A549 (cell line): Measurements from ENCODE around the gene PPP1R9B. TPM values are rescaled to one million over a fixed set of nuclear protein-coding genes. Genes with fewer than 3 reads are reported as not detected.
A peak's percentile ranks its signal among the peaks of the same experiment; 100 is the strongest.

ENCODE experiments used
- ATAC-seq, 2 experiments: fragments of 200-7000 bp in 1 of 2; fragments of >200 bp in 1 of 2; cut with Nextera tagmentation in 1 of 2; cut with Tn5 transposase in 1 of 2; 3 replicates each; pipeline versions ENCODE4 v1.8.0 to v1.9.1; 2018 to 2020; ENCODE audit warnings: mild to moderate bottlenecking in 1 of 2, moderate library complexity in 1 of 2
- CTCF ChIA-PET: fragments of 300-600 bp; sonication (Branson Sonifier 250); formaldehyde crosslinking; extraction: SDS; loops from one replicate; lab custom pipeline; 2021; ENCODE audit warnings: antibody characterized with exemption, inconsistent platforms; lab: Yijun Ruan, JAX
- POLR2A ChIA-PET: fragments of 350-600 bp; formaldehyde crosslinking; extraction: SDS; loops from one replicate; lab custom pipeline; 2021; ENCODE audit warnings: antibody characterized with exemption, inconsistent platforms; lab: Yijun Ruan, JAX
- DNase-seq, 2 experiments: peaks; one replicate each; pipeline versions ENCODE4 v3.0.0 to v3.0.0-alpha.2; 2011 to 2016; ENCODE audit warnings: low read depth in 1 of 2, low spot score in 1 of 2
- FAIRE-seq: peaks from 2 replicates; lab custom pipeline; 2011; peaks lifted over from hg19 to GRCh38; lab: Jason Lieb, UNC
- H3K27ac ChIP-seq, 2 experiments: fragments of >200 bp; sonication (Bioruptor Twin); formaldehyde crosslinking; 3 replicates each; pipeline ENCODE4 v1.5.1; 2016 to 2017
- H3K4me1 ChIP-seq: fragments of >200 bp; sonication (Bioruptor Twin); formaldehyde crosslinking; 3 replicates; pipeline ENCODE4 v1.6.1; 2016
- H3K4me2 ChIP-seq: fragments of >200 bp; sonication (Bioruptor Twin); formaldehyde crosslinking; 3 replicates; pipeline ENCODE4 v1.6.1; 2016
- H3K4me3 ChIP-seq: fragments of >200 bp; sonication (Bioruptor Twin); formaldehyde crosslinking; 3 replicates; pipeline ENCODE4 v1.5.1; 2016
- H3K9me3 ChIP-seq: fragments of >200 bp; sonication (Bioruptor Twin); formaldehyde crosslinking; 3 replicates; pipeline ENCODE4 v1.6.1; 2016
- CHD4 ChIP-seq: fragments of 200-600 bp; sonication (generic); IDR thresholded peaks from 2 replicates; pipeline ENCODE4 v1.6.1; 2016; ENCODE audit warnings: antibody characterized with exemption, mild to moderate bottlenecking, borderline replicate concordance
- EHF ChIP-seq: fragments of 250-450 bp; sonication (Bioruptor Pico); IDR thresholded peaks from 2 replicates; pipeline ENCODE4 v1.5.0; 2020; ENCODE audit warnings: mild to moderate bottlenecking
- EHMT2 ChIP-seq: fragments of 200-600 bp; sonication (generic); IDR thresholded peaks from 2 replicates; pipeline ENCODE4 v1.6.1; 2016; ENCODE audit warnings: antibody characterized with exemption, low read depth, mild to moderate bottlenecking, moderate library complexity
- EP300 ChIP-seq, 2 experiments: fragments of >200 bp; sonication (Bioruptor Twin); formaldehyde crosslinking; IDR thresholded peaks; 2 replicates in 1 of 2; 3 replicates in 1 of 2; pipeline ENCODE4 v1.6.1; 2016 to 2017
- FOSL2 ChIP-seq, 2 experiments: fragments of 450-650 bp in 1 of 2; fragments of >200 bp in 1 of 2; sonication (Bioruptor Twin) in 1 of 2; formaldehyde crosslinking; IDR thresholded peaks; 2 replicates each; pipeline versions ENCODE4 v1.5.0 to v1.6.1; 2016 to 2020; ENCODE audit warnings: mild to moderate bottlenecking in 1 of 2, moderate library complexity in 1 of 2
- HDAC2 ChIP-seq: fragments of 200-600 bp; sonication (generic); IDR thresholded peaks from 2 replicates; pipeline ENCODE4 v1.6.1; 2016
- HEYL ChIP-seq: fragments of 250-450 bp; sonication (Bioruptor Pico); IDR thresholded peaks from 2 replicates; pipeline ENCODE4 v1.8.0; 2021; ENCODE audit warnings: mild to moderate bottlenecking, moderate library complexity
- HOXA7 ChIP-seq: fragments of 250-450 bp; sonication (Bioruptor Pico); IDR thresholded peaks from 2 replicates; pipeline ENCODE4 v1.5.0; 2020; ENCODE audit warnings: mild to moderate bottlenecking, moderate library complexity
- HOXB13 ChIP-seq: fragments of 250-450 bp; sonication (Bioruptor Pico); IDR thresholded peaks from 2 replicates; pipeline ENCODE4 v1.5.0; 2020; ENCODE audit warnings: low read depth, mild to moderate bottlenecking, moderate library complexity
- HOXB5 ChIP-seq: fragments of 250-450 bp; sonication (Bioruptor Pico); IDR thresholded peaks from 2 replicates; pipeline ENCODE4 v1.5.0; 2020; ENCODE audit warnings: mild to moderate bottlenecking, moderate library complexity
- JUNB ChIP-seq: fragments of >200 bp; sonication (Bioruptor Twin); formaldehyde crosslinking; IDR thresholded peaks from 2 replicates; pipeline ENCODE4 v1.6.1; 2016
- KDM5A ChIP-seq: fragments of 200-600 bp; sonication (generic); IDR thresholded peaks from 2 replicates; pipeline ENCODE4 v1.6.1; 2016; ENCODE audit warnings: antibody characterized with exemption, mild to moderate bottlenecking
- MYC ChIP-seq: IDR thresholded peaks from 2 replicates; pipeline ENCODE4 v1.6.1; 2012; ENCODE audit warnings: mild to moderate bottlenecking, inconsistent platforms, low read length, improper control_type of control experiment, borderline replicate concordance
- NFE2L2 ChIP-seq: fragments of 150-350 bp; conservative IDR thresholded peaks from 2 replicates; pipeline ENCODE4 v1.6.1; 2014; ENCODE audit warnings: low read length
- NR3C1 ChIP-seq: fragments of >200 bp; sonication (Bioruptor Twin); formaldehyde crosslinking; IDR thresholded peaks from 3 replicates; pipeline ENCODE4 v1.6.1; 2017
- PHF8 ChIP-seq: fragments of 200-600 bp; sonication (generic); IDR thresholded peaks from 2 replicates; pipeline ENCODE4 v1.6.1; 2016; ENCODE audit warnings: low read depth, mild to moderate bottlenecking, antibody characterized with exemption, moderate library complexity, borderline replicate concordance
- POLR2A ChIP-seq: IDR thresholded peaks from 2 replicates; pipeline ENCODE4 v1.6.1; 2012; ENCODE audit warnings: mild to moderate bottlenecking, low read length
- RARB ChIP-seq: fragments of 250-450 bp; sonication (Bioruptor Pico); IDR thresholded peaks from 2 replicates; pipeline ENCODE4 v1.8.0; 2021; ENCODE audit warnings: mild to moderate bottlenecking, moderate library complexity
- RNF2 ChIP-seq: fragments of 200-600 bp; sonication (generic); IDR thresholded peaks from 2 replicates; pipeline ENCODE4 v1.6.1; 2016; ENCODE audit warnings: low read depth, mild to moderate bottlenecking, antibody characterized with exemption, moderate library complexity, borderline replicate concordance
- SMC3 ChIP-seq: fragments of >200 bp; sonication (Bioruptor Twin); formaldehyde crosslinking; IDR thresholded peaks from 3 replicates; pipeline ENCODE4 v1.6.1; 2018; ENCODE audit warnings: inconsistent platforms
- TFCP2L1 ChIP-seq: fragments of 250-450 bp; sonication (Bioruptor Pico); IDR thresholded peaks from 2 replicates; pipeline ENCODE4 v1.5.0; 2021; ENCODE audit warnings: mild to moderate bottlenecking
- TP53 ChIP-seq: fragments of 250-450 bp; sonication (Bioruptor Pico); IDR thresholded peaks from 2 replicates; pipeline ENCODE4 v1.5.0; 2021; ENCODE audit warnings: mild to moderate bottlenecking, moderate library complexity
- ZC3H11A ChIP-seq: fragments of 450-650 bp; IDR thresholded peaks from 2 replicates; pipeline ENCODE4 v1.6.1; 2014; ENCODE audit warnings: antibody characterized with exemption, mild to moderate bottlenecking
- WGBS: methylation state at CpG from one replicate; pipeline ENCODE4 v1.1.6; 2017; ENCODE audit errors: missing lambda C conversion rate; 5-methylcytosine and 5-hydroxymethylcytosine counted together
- polyA plus RNA-seq, 4 experiments: library from polyadenylated mRNA; depleted of rRNA in 3 of 4; stranded (reverse); fragments of >200 nt; fragmentation: RNase III in 1 of 4; extraction: RNeasy Plus Mini Kit Qiagen cat#74134 plus additional on column Dnase treatment in 1 of 4; gene quantifications; 2 replicates in 3 of 4; 3 replicates in 1 of 4; pipeline ENCODE4 v1.2.3, GENCODE V29; 2011 to 2017
- TF ChIP-seq, protein P1 (sequence below): IDR thresholded peaks from 2 replicates; pipeline ENCODE4 v1.6.1; 2012
- TF ChIP-seq, protein P2 (sequence below): fragments of 150-350 bp; IDR thresholded peaks from 2 replicates; pipeline ENCODE4 v1.6.1; 2014; ENCODE audit warnings: low read depth, mild to moderate bottlenecking, low read length
- TF ChIP-seq, protein P3 (sequence below): fragments of >200 bp; sonication (Bioruptor Twin); formaldehyde crosslinking; IDR thresholded peaks from 2 replicates; pipeline ENCODE4 v1.6.1; 2016
- TF ChIP-seq, protein P4 (sequence below): fragments of 200-600 bp; sonication (generic); IDR thresholded peaks from 2 replicates; pipeline ENCODE4 v1.6.1; 2016; ENCODE audit warnings: antibody characterized with exemption, mild to moderate bottlenecking, moderate library complexity
- TF ChIP-seq, protein P5 (sequence below): fragments of >200 bp; sonication (Bioruptor Twin); formaldehyde crosslinking; IDR thresholded peaks from 3 replicates; pipeline ENCODE4 v1.5.1; 2016
- TF ChIP-seq, protein P6 (sequence below): IDR thresholded peaks from 2 replicates; pipeline ENCODE4 v1.6.1; 2012; ENCODE audit warnings: low read depth, borderline replicate concordance
- TF ChIP-seq, protein P7 (sequence below): fragments of 250-450 bp; sonication (Bioruptor Pico); IDR thresholded peaks from 2 replicates; pipeline ENCODE4 v1.5.0; 2021; ENCODE audit warnings: mild to moderate bottlenecking, moderate library complexity, borderline replicate concordance

The PPP1R9B gene
- polyA plus RNA-seq, 2 of the 4 experiments (the other 2 are of a cell fraction), result 22.0 to 40.6 TPM

DNA sequence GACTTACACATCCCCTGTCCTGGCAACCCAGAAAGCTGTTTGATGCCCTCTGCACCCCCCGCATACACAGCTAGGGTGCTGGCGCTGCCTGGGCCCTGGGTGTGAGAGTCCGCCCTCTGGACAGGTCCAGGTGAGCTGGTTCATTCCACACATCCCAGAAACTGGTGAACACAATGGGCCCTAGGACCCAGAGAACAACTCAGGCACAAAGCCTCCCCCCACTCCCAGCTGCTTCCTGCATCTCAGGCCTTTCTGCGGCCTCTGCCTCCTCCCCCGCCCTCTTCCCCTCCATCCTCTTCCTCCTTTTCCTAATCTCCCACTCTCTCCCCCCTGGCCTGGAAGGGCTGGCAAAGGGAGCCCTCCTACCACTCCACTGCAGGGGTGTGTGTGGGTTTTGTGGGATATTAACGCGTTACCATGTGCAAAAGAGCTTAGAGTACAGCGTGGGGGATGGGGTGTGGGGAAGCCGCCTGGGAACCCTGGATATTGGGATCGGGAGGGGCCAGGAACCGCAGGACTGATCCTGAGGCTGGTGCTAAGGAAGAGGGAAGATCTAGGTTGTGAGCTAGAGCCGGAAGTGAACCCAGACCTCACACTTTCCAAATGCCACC is 1.6 kb upstream of the PPP1R9B start:
- no peak for FAIRE-seq
- peaks cover 41% of the 10 kb centered on the region for H3K4me1 ChIP-seq
- peak; percentile 96 to 99 for DNase-seq
- peak overlapping the region; percentile 86 for H3K4me3 ChIP-seq
- 3% methylated on average over 12 of the region's 12 CpGs for WGBS
- ChIA-PET POLR2A (interaction anchor here (0.5 to 2.2 kb wide), 13 partner anchors 9 to 328 kb away, joined by 3 to 21 read pairs (median 3); partner anchors contain the start of genes PDK2 and SGCA), CTCF (interaction anchor here (0.6 to 60.2 kb wide), 18 partner anchors 9 to 210 kb away, joined by 3 to 1356 read pairs (median 4); partner anchors contain the start of genes PDK2 and SGCA)
- peak overlapping the region; percentile 95 for H3K4me2 ChIP-seq
- H3K9me3 ChIP-seq, result no peaks in the 10 kb centered on the region
- peak; percentile 75 to 85 for ATAC-seq
- H3K27ac ChIP-seq, result peak overlapping the region; percentile 96 to 98
- no peak for TF ChIP-seq HOXA7
- TF ChIP-seq EHMT2, result no peak
- TF ChIP-seq PHF8, result peak; percentile 50; the same call in 1 of the 2 replicates
- TF ChIP-seq, protein P1, sequence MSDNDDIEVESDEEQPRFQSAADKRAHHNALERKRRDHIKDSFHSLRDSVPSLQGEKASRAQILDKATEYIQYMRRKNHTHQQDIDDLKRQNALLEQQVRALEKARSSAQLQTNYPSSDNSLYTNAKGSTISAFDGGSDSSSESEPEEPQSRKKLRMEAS, result peak; percentile 79
- TF ChIP-seq HOXB5 (CRISPR knock-in tag), result peak; percentile 40; the same call in 1 of the 2 replicates
- TF ChIP-seq TP53, result no peak
- TF ChIP-seq HOXB13 (CRISPR knock-in tag), result no peak
- TF ChIP-seq HEYL, result no peak
- TF ChIP-seq, protein P2, sequence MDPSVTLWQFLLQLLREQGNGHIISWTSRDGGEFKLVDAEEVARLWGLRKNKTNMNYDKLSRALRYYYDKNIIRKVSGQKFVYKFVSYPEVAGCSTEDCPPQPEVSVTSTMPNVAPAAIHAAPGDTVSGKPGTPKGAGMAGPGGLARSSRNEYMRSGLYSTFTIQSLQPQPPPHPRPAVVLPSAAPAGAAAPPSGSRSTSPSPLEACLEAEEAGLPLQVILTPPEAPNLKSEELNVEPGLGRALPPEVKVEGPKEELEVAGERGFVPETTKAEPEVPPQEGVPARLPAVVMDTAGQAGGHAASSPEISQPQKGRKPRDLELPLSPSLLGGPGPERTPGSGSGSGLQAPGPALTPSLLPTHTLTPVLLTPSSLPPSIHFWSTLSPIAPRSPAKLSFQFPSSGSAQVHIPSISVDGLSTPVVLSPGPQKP, result no peak
- TF ChIP-seq, protein P3, sequence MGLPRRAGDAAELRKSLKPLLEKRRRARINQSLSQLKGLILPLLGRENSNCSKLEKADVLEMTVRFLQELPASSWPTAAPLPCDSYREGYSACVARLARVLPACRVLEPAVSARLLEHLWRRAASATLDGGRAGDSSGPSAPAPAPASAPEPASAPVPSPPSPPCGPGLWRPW, result no peak
- no peak for TF ChIP-seq ZC3H11A
- TF ChIP-seq HDAC2, result 0 out of 2 replicates have a peak, but pooled peaks have one; percentile 71
- TF ChIP-seq CHD4, result no peak
- TF ChIP-seq KDM5A, result no peak
- no peak for TF ChIP-seq SMC3
- TF ChIP-seq NFE2L2, result no peak
- TF ChIP-seq EP300 (IDR thresholded peaks at IDR 0.05), result 0 out of 5 replicates have a peak, but pooled peaks of 1 of the 2 experiments have one; percentile 24
- TF ChIP-seq RARB (CRISPR knock-in tag), result 0 out of 2 replicates have a peak, but pooled peaks have one; percentile 44
- TF ChIP-seq, protein P4, sequence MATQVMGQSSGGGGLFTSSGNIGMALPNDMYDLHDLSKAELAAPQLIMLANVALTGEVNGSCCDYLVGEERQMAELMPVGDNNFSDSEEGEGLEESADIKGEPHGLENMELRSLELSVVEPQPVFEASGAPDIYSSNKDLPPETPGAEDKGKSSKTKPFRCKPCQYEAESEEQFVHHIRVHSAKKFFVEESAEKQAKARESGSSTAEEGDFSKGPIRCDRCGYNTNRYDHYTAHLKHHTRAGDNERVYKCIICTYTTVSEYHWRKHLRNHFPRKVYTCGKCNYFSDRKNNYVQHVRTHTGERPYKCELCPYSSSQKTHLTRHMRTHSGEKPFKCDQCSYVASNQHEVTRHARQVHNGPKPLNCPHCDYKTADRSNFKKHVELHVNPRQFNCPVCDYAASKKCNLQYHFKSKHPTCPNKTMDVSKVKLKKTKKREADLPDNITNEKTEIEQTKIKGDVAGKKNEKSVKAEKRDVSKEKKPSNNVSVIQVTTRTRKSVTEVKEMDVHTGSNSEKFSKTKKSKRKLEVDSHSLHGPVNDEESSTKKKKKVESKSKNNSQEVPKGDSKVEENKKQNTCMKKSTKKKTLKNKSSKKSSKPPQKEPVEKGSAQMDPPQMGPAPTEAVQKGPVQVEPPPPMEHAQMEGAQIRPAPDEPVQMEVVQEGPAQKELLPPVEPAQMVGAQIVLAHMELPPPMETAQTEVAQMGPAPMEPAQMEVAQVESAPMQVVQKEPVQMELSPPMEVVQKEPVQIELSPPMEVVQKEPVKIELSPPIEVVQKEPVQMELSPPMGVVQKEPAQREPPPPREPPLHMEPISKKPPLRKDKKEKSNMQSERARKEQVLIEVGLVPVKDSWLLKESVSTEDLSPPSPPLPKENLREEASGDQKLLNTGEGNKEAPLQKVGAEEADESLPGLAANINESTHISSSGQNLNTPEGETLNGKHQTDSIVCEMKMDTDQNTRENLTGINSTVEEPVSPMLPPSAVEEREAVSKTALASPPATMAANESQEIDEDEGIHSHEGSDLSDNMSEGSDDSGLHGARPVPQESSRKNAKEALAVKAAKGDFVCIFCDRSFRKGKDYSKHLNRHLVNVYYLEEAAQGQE, result no peak
- TF ChIP-seq RNF2, result no peak
- TF ChIP-seq MYC, result peak; percentile 76; the same call in 1 of the 2 replicates
- TF ChIP-seq, protein P5, sequence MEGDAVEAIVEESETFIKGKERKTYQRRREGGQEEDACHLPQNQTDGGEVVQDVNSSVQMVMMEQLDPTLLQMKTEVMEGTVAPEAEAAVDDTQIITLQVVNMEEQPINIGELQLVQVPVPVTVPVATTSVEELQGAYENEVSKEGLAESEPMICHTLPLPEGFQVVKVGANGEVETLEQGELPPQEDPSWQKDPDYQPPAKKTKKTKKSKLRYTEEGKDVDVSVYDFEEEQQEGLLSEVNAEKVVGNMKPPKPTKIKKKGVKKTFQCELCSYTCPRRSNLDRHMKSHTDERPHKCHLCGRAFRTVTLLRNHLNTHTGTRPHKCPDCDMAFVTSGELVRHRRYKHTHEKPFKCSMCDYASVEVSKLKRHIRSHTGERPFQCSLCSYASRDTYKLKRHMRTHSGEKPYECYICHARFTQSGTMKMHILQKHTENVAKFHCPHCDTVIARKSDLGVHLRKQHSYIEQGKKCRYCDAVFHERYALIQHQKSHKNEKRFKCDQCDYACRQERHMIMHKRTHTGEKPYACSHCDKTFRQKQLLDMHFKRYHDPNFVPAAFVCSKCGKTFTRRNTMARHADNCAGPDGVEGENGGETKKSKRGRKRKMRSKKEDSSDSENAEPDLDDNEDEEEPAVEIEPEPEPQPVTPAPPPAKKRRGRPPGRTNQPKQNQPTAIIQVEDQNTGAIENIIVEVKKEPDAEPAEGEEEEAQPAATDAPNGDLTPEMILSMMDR, result no peak
- TF ChIP-seq NR3C1, result no peak
- no peak for TF ChIP-seq JUNB
- TF ChIP-seq EHF (CRISPR knock-in tag), result no peak
- TF ChIP-seq FOSL2 (IDR thresholded peaks at IDR 0.05), result no peak
- no peak; the same call in 1 of the 2 replicates for TF ChIP-seq FOSL2 (CRISPR knock-in tag; IDR thresholded peaks at IDR 0.05)
- TF ChIP-seq, protein P6, sequence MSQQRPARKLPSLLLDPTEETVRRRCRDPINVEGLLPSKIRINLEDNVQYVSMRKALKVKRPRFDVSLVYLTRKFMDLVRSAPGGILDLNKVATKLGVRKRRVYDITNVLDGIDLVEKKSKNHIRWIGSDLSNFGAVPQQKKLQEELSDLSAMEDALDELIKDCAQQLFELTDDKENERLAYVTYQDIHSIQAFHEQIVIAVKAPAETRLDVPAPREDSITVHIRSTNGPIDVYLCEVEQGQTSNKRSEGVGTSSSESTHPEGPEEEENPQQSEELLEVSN, result 0 out of 2 replicates have a peak, but pooled peaks have one; percentile 37
- TF ChIP-seq TFCP2L1, result no peak
- TF ChIP-seq, protein P7, sequence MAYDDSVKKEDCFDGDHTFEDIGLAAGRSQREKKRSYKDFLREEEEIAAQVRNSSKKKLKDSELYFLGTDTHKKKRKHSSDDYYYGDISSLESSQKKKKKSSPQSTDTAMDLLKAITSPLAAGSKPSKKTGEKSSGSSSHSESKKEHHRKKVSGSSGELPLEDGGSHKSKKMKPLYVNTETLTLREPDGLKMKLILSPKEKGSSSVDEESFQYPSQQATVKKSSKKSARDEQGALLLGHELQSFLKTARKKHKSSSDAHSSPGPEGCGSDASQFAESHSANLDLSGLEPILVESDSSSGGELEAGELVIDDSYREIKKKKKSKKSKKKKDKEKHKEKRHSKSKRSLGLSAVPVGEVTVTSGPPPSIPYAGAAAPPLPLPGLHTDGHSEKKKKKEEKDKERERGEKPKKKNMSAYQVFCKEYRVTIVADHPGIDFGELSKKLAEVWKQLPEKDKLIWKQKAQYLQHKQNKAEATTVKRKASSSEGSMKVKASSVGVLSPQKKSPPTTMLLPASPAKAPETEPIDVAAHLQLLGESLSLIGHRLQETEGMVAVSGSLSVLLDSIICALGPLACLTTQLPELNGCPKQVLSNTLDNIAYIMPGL (CRISPR knock-in tag), result 0 out of 2 replicates have a peak, but pooled peaks have one; percentile 15
- peak; percentile 39; the same call in 1 of the 2 replicates for TF ChIP-seq POLR2A
